GM12878 (cell line): ENCODE results near the gene ADSL. TPM values are rescaled to one million over a fixed set of nuclear protein-coding genes. Genes with fewer than 3 reads are reported as not detected.

Experiments used
- ATAC-seq: fragments of 200-7000 bp; cut with Tn5 transposase; 3 replicates; pipeline ENCODE4 v1.9.1; 2020; ENCODE audit warnings: mild to moderate bottlenecking, moderate library complexity
- BruUV-seq: library from RNA; stranded (reverse); fragments of 400-500 nt; replicated peaks from 2 replicates; lab custom pipeline; 2021; lab: Mats Ljungman, UMichigan
- CTCF ChIA-PET: fragments of 300-600 bp; sonication (Branson Sonifier 250); formaldehyde crosslinking; extraction: SDS; loops from one replicate; lab custom pipeline; 2021; ENCODE audit warnings: inconsistent platforms; lab: Yijun Ruan, JAX
- POLR2A ChIA-PET: fragments of 350-600 bp; formaldehyde crosslinking; extraction: SDS; loops from one replicate; lab custom pipeline; 2021; ENCODE audit warnings: inconsistent platforms; lab: Charles Lee
- RAD21 ChIA-PET: fragments of 300-600 bp; sonication (Branson Sonifier 250); formaldehyde crosslinking; loops from one replicate; lab custom pipeline; 2023; ENCODE audit warnings: antibody characterized with exemption; ENCODE audit not compliant: unreplicated experiment; lab: Charles Lee
- SMC1A ChIA-PET: fragments of 300-600 bp; sonication (Branson Sonifier 250); formaldehyde crosslinking; loops from one replicate; lab custom pipeline; 2023; ENCODE audit not compliant: unreplicated experiment, uncharacterized antibody; lab: Charles Lee
- DNase-seq: peaks from one replicate; pipeline ENCODE4 v3.0.0-alpha.2; 2011; ENCODE audit warnings: low read depth, low spot score
- FAIRE-seq: peaks from 3 replicates; lab custom pipeline; 2011; peaks lifted over from hg19 to GRCh38; lab: Jason Lieb, UNC
- H2AFZ ChIP-seq: 2 replicates; pipeline ENCODE4 v1.6.0; 2011; ENCODE audit warnings: low read depth, low read length, control low read depth; ENCODE audit not compliant: control insufficient read depth
- H3K27ac ChIP-seq: 2 replicates; pipeline ENCODE4 v1.5.1; 2011; ENCODE audit warnings: control low read depth; ENCODE audit not compliant: control insufficient read depth, insufficient read depth
- H3K27me3 ChIP-seq, 2 experiments: replicated peaks in 1 of 2; 2 replicates each; pipeline versions ENCODE4 v1.6.0 to v1.6.1; 2011; ENCODE audit warnings: low read length in 1 of 2; ENCODE audit not compliant: control insufficient read depth in 2 of 2, insufficient read depth in 2 of 2
- H3K36me3 ChIP-seq, 2 experiments: 2 replicates each; pipeline ENCODE4 v1.5.1; 2011; ENCODE audit warnings: low read length in 1 of 2; ENCODE audit not compliant: control insufficient read depth in 2 of 2, insufficient read depth in 2 of 2
- H3K4me1 ChIP-seq: 2 replicates; pipeline ENCODE4 v1.6.1; 2011; ENCODE audit warnings: mild to moderate bottlenecking, low read length, moderate library complexity, mixed read lengths; ENCODE audit not compliant: control insufficient read depth, insufficient read depth
- H3K4me2 ChIP-seq: 2 replicates; pipeline ENCODE4 v1.6.0; 2011; ENCODE audit warnings: control low read depth; ENCODE audit not compliant: control insufficient read depth, insufficient read depth
- H3K4me3 ChIP-seq: fragments of 200-600 bp; sonication (generic); 2 replicates; pipeline ENCODE4 v1.5.1; 2016
- H3K79me2 ChIP-seq: 2 replicates; pipeline ENCODE4 v1.6.0; 2011; ENCODE audit warnings: low read length; ENCODE audit not compliant: control insufficient read depth, insufficient read depth
- H3K9ac ChIP-seq: 2 replicates; pipeline ENCODE4 v1.8.0; 2011; ENCODE audit warnings: low read length, control low read depth, mixed read lengths; ENCODE audit not compliant: control insufficient read depth, insufficient read depth
- H3K9me3 ChIP-seq: replicated peaks from 3 replicates; pipeline ENCODE4 v1.5.1; 2011; ENCODE audit warnings: mild to moderate bottlenecking, low read length; ENCODE audit not compliant: control insufficient read depth, insufficient read depth
- H4K20me1 ChIP-seq: 2 replicates; pipeline ENCODE4 v1.6.0; 2011; ENCODE audit not compliant: control insufficient read depth, insufficient read depth
- CREB1 ChIP-seq: IDR thresholded peaks from 2 replicates; pipeline ENCODE4 v1.6.1; 2012; ENCODE audit warnings: low read depth, mild to moderate bottlenecking, inconsistent platforms
- FOXK2 ChIP-seq: fragments of 450-650 bp; IDR thresholded peaks from 2 replicates; pipeline ENCODE4 v1.6.1; 2017; ENCODE audit warnings: mild to moderate bottlenecking, moderate library complexity
- IKZF2 ChIP-seq, 2 experiments: fragments of 450-650 bp; IDR thresholded peaks; 2 replicates each; pipeline ENCODE4 v1.6.1; 2017; ENCODE audit warnings: mild to moderate bottlenecking in 2 of 2, moderate library complexity in 2 of 2
- IRF4 ChIP-seq: IDR thresholded peaks from 2 replicates; pipeline ENCODE4 v1.6.1; 2011; ENCODE audit warnings: low read depth, low read length
- KLF5 ChIP-seq: fragments of 450-650 bp; IDR thresholded peaks from 2 replicates; pipeline ENCODE4 v1.6.1; 2014; ENCODE audit warnings: mild to moderate bottlenecking; ENCODE audit not compliant: partially characterized antibody
- MXI1 ChIP-seq: fragments of 150-350 bp; IDR thresholded peaks from 2 replicates; pipeline ENCODE4 v1.6.1; 2011; ENCODE audit warnings: low read depth, mild to moderate bottlenecking, inconsistent platforms, low read length, improper control_type of control experiment
- NR2C2 ChIP-seq: IDR thresholded peaks from 2 replicates; pipeline ENCODE4 v1.6.1; 2011; ENCODE audit warnings: borderline replicate concordance, low read depth; ENCODE audit not compliant: control insufficient read depth, insufficient read length
- PAX8 ChIP-seq: fragments of 450-650 bp; IDR thresholded peaks from 2 replicates; pipeline ENCODE4 v1.6.1; 2017; ENCODE audit warnings: mild to moderate bottlenecking, moderate library complexity
- POU2F2 ChIP-seq: IDR thresholded peaks from 3 replicates; pipeline ENCODE4 v1.6.1; 2011; ENCODE audit warnings: low read depth, mild to moderate bottlenecking, low read length, borderline replicate concordance
- SIN3A ChIP-seq: IDR thresholded peaks from 2 replicates; pipeline ENCODE4 v1.6.1; 2012; ENCODE audit warnings: low read depth, low read length, improper control_type of control experiment
- TARDBP ChIP-seq: IDR thresholded peaks from 2 replicates; pipeline ENCODE4 v1.6.1; 2016; ENCODE audit warnings: borderline replicate concordance
- TCF3 ChIP-seq: IDR thresholded peaks from 2 replicates; pipeline ENCODE4 v1.6.1; 2012; ENCODE audit warnings: low read depth, mild to moderate bottlenecking, low read length, borderline replicate concordance; ENCODE audit not compliant: insufficient read depth
- ZBTB40 ChIP-seq: fragments of 450-650 bp; IDR thresholded peaks from 2 replicates; pipeline ENCODE4 v1.6.1; 2016; ENCODE audit warnings: mild to moderate bottlenecking, moderate library complexity, borderline replicate concordance
- WGBS: methylation state at CpG from one replicate; pipeline ENCODE4 v1.1.6; 2016; ENCODE audit warnings: low lambda C conversion rate; ENCODE audit not compliant: insufficient replicate concordance, insufficient coverage; ENCODE audit errors: missing lambda C conversion rate; 5-methylcytosine and 5-hydroxymethylcytosine counted together
- in situ Hi-C: fragments of 300-500 bp; cut with MboI; formaldehyde crosslinking; loops from 9 replicates; pipeline ENCODE4 v1.14.3; 2018; ENCODE audit warnings: mixed read lengths
- intact Hi-C: fragments of 100-400 bp; cut with micrococcal nuclease; formaldehyde crosslinking; loops from one replicate; pipeline ENCODE4 v1.14.2; 2022; ENCODE audit not compliant: unreplicated experiment
- polyA plus RNA-seq, 11 experiments: library from polyadenylated mRNA; depleted of rRNA in 4 of 11; unstranded in 6 of 11; stranded (reverse) in 5 of 11; fragments of >200 nt; fragmentation: Nextera tagmentation in 4 of 11; fragmentation: Illumina TruSeq in 1 of 11; extraction: Ambion mirVana in 4 of 11; extraction: Trizol in 1 of 11; gene quantifications; 1 replicate in 1 of 11; 2 replicates in 10 of 11; pipeline versions ENCODE4 v1.2.1 to v1.2.3, GENCODE V29; 2011 to 2016; ENCODE audit warnings: inconsistent platforms in 2 of 11, missing spikeins in 2 of 11, low read depth in 1 of 11
- total RNA-seq, 4 experiments: library from RNA; depleted of rRNA in 3 of 4; stranded (reverse); fragments of >200 nt in 3 of 4; fragmentation: Illumina TruSeq in 1 of 4; extraction: Trizol in 1 of 4; gene quantifications; 2 replicates each; pipeline versions ENCODE4 v1.2.1 to v1.2.3, GENCODE V29; 2013 to 2021
- TF ChIP-seq, protein P1 (sequence below): fragments of 450-650 bp; IDR thresholded peaks from 2 replicates; pipeline ENCODE4 v1.6.1; 2014; ENCODE audit warnings: mild to moderate bottlenecking
- TF ChIP-seq, protein P2 (sequence below): IDR thresholded peaks from 2 replicates; pipeline ENCODE4 v1.6.1; 2012; ENCODE audit warnings: low read depth, low read length, improper control_type of control experiment
- TF ChIP-seq, protein P3 (sequence below): IDR thresholded peaks from 2 replicates; pipeline ENCODE4 v1.6.1; 2011; ENCODE audit warnings: low read depth, mild to moderate bottlenecking, low read length, moderate library complexity, borderline replicate concordance; ENCODE audit errors: extremely low read depth
- TF ChIP-seq, protein P4 (sequence below): IDR thresholded peaks from 2 replicates; pipeline ENCODE4 v1.6.1; 2011; ENCODE audit warnings: mild to moderate bottlenecking, low read depth, low read length, moderate library complexity; ENCODE audit not compliant: insufficient replicate concordance

Gene ADSL
- total and polyA plus RNA-seq, 10 of the 15 experiments (the other 5 are each of a cell fraction or from before 2014, with no cell fraction given) = 126 to 313 (median 143) TPM

GRCh38 chr22:40342521-40342920, 3.8 kb upstream of the ADSL start:
- Histone ChIP-seq H3K36me3 (no peaks in the 10 kb centered on the region), H3K79me2 (peaks cover 16% of the 10 kb centered on the region), H3K4me3 (no peak overlapping the region), H3K9ac (no peak overlapping the region), H2AFZ (no peak overlapping the region), H3K4me1 (no peaks in the 10 kb centered on the region), H3K4me2 (no peak overlapping the region), H3K27me3 (no peaks in the 10 kb centered on the region), H3K27ac (no peak overlapping the region), H3K9me3 (no peaks in the 10 kb centered on the region), H4K20me1 (no peaks in the 10 kb centered on the region)
- DNase-seq = no peak
- intact Hi-C loops (loop anchor here (10.0 kb wide), 1 partner anchor 158 kb away; no protein-coding TSS in a partner anchor), in situ Hi-C loops (no loop called here)
- no peak for FAIRE-seq
- POLR2A ChIA-PET = interaction anchor here (0.5 to 0.6 kb wide), 2 partner anchors 13 to 191 kb away, joined by 4 to 6 read pairs; no protein-coding TSS in a partner anchor
- WGBS = 91% methylated on average over 9 of the region's 9 CpGs
- RAD21 ChIA-PET = no interaction called here
- no TSS peak for BruUV-seq
- CTCF ChIA-PET = no interaction called here
- ATAC-seq = no peak
- SMC1A ChIA-PET = no interaction called here
- no peak for TF ChIP-seq MXI1
- no peak for TF ChIP-seq CREB1
- no peak for TF ChIP-seq TARDBP
- TF ChIP-seq SIN3A = no peak
- TF ChIP-seq TCF3 = no peak
- TF ChIP-seq ZBTB40 = no peak
- TF ChIP-seq FOXK2 = no peak
- no peak for TF ChIP-seq NR2C2
- TF ChIP-seq, protein P1, sequence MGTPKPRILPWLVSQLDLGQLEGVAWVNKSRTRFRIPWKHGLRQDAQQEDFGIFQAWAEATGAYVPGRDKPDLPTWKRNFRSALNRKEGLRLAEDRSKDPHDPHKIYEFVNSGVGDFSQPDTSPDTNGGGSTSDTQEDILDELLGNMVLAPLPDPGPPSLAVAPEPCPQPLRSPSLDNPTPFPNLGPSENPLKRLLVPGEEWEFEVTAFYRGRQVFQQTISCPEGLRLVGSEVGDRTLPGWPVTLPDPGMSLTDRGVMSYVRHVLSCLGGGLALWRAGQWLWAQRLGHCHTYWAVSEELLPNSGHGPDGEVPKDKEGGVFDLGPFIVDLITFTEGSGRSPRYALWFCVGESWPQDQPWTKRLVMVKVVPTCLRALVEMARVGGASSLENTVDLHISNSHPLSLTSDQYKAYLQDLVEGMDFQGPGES = no peak
- TF ChIP-seq, protein P2, sequence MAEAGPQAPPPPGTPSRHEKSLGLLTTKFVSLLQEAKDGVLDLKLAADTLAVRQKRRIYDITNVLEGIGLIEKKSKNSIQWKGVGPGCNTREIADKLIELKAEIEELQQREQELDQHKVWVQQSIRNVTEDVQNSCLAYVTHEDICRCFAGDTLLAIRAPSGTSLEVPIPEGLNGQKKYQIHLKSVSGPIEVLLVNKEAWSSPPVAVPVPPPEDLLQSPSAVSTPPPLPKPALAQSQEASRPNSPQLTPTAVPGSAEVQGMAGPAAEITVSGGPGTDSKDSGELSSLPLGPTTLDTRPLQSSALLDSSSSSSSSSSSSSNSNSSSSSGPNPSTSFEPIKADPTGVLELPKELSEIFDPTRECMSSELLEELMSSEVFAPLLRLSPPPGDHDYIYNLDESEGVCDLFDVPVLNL = no peak
- TF ChIP-seq POU2F2 = no peak
- no peak for TF ChIP-seq KLF5
- no peak for TF ChIP-seq PAX8
- TF ChIP-seq IKZF2 (IDR thresholded peaks at IDR 0.05) = no peak
- TF ChIP-seq, protein P3, sequence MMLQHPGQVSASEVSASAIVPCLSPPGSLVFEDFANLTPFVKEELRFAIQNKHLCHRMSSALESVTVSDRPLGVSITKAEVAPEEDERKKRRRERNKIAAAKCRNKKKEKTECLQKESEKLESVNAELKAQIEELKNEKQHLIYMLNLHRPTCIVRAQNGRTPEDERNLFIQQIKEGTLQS = no peak
- TF ChIP-seq IRF4 = no peak
- TF ChIP-seq, protein P4, sequence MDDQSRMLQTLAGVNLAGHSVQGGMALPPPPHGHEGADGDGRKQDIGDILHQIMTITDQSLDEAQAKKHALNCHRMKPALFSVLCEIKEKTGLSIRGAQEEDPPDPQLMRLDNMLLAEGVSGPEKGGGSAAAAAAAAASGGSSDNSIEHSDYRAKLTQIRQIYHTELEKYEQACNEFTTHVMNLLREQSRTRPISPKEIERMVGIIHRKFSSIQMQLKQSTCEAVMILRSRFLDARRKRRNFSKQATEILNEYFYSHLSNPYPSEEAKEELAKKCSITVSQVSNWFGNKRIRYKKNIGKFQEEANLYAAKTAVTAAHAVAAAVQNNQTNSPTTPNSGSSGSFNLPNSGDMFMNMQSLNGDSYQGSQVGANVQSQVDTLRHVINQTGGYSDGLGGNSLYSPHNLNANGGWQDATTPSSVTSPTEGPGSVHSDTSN = no peak
